HPDE6-E6E7 (cell line): ENCODE results near the gene FAM120B.

Experiments used
- DNase-seq: peaks from one replicate; pipeline ENCODE4 v3.0.0; 2011; ENCODE audit warnings: missing footprints; ENCODE audit errors: extremely low spot score

The FAM120B gene

DNA sequence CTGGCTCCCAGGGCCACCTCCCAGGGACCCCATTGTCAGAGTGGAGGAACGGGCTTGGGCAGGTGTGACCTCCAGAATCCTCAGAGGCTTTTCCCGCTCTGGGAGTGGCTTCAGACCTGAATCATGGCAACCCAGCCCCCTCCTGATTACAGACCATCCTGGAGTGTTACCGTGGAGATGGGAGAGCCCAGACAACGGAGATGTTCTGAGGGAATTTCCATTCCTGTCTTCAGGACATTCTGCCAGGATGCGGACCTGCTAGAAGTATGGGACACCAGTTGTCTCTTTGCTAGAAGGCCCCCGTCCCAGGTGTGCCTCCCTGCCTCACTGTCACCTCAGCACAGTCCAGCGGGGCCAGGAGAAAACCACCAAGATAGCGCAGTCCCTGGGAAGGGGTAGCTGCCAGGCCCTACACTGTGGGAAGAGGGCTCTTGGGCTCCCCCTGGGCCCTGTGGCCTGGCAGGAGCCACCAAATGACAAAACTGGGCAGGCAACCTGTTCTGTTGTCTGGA lies 136.6 kb downstream of the FAM120B start:
- DNase-seq = no peak

GRCh38 chr6:170444056-170444591 lies 137.6 kb downstream of the FAM120B start:
- no peak for DNase-seq

GRCh38 chr6:170444811-170445211 lies 138.3 kb downstream of the FAM120B start:
- DNase-seq = no peak

GRCh38 chr6:170445487-170445886 lies 138.9 kb downstream of the FAM120B start:
- no peak for DNase-seq

GRCh38 chr6:170445971-170446370 lies 139.4 kb downstream of the FAM120B start:
- no peak for DNase-seq

DNA sequence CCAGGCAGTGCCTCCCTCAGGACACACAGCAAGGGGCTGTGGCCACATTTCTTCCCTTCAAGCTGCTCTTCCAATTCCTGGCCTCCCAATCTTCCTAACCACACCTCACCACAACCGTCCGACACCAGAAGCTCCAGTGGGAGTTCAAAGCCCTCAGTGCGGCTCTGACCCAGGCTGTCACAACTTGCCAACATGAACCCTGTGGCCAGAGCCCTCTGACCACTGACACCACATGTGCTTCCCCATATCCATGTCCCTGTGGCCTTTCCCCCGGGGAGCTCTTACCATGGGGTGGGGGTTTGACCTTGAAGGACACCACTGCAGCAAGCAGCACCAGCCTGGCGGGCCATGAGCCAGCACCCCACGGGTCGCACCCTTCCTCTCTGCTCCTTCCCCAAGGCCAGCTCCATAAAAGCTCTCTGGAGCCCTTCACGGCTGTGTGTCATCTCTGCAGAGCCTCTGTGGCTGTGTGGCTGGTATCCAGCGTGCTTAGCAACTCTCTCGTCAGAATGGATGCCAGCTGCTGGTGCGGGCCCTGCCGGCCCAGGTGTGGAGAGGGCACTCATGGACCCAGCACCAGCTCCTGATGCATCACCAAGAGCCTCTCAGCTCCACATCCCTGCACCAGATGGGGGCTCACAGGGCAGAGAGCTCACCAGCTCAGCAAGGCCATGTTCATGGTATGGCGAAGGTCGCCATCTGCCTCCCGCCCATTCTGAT lies 140.4 kb downstream of the FAM120B start:
- no peak for DNase-seq

GRCh38 chr6:170447561-170447930 lies 141.0 kb downstream of the FAM120B start:
- no peak for DNase-seq

- DNase-seq = no peak
Measured at GRCh38 chr6:170448317-170448716, 141.8 kb downstream of the FAM120B start.

GRCh38 chr6:170448751-170449630 lies 142.4 kb downstream of the FAM120B start:
- DNase-seq = no peak

- DNase-seq = no peak
Measured at GRCh38 chr6:170449835-170450753, 143.5 kb downstream of the FAM120B start.

- DNase-seq = no peak
Measured at GRCh38 chr6:170450916-170451761, 144.6 kb downstream of the FAM120B start.

DNA sequence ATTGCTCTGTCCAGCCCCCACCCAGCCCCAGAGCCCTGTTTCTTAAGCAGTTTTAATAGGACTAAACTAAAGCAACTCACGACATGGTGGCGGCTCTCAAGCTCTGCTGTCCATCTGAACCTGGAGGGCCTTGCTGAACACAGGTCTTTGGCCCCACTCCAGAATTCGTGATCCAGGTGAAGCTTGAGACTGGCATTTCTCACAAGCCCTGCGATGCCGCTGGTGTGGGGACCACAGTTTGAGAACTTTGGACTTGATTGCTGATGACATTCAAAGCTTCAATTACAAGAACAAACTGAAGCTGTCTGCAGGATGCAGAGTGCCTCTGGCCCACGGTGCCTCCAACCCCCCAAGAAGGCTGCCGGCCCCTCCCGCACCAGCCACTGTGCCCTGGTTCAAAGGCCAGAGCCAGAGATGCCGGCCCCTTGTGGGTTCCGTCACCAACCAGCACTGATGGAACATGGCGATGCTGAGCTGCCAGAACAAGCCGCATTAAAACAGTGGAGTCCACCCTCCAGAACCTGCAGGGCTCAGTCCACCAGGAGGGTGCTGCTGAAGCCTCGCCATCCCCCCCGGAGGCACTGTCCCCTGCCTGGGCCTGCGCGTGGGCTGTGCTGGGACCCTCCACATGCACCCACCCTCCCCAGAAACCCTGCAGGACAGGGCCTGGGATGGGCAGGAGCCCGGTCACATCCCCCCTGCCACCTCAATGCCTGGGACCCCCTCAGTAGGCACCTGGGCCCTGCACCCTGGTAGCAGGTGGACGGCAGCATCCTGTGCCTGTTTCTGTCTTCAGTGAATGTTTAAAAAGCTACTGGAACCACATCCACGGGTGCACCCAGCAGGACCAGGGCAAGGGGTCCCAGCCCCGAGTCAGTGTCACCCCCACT lies 145.4 kb downstream of the FAM120B start:
- no peak for DNase-seq

DNA sequence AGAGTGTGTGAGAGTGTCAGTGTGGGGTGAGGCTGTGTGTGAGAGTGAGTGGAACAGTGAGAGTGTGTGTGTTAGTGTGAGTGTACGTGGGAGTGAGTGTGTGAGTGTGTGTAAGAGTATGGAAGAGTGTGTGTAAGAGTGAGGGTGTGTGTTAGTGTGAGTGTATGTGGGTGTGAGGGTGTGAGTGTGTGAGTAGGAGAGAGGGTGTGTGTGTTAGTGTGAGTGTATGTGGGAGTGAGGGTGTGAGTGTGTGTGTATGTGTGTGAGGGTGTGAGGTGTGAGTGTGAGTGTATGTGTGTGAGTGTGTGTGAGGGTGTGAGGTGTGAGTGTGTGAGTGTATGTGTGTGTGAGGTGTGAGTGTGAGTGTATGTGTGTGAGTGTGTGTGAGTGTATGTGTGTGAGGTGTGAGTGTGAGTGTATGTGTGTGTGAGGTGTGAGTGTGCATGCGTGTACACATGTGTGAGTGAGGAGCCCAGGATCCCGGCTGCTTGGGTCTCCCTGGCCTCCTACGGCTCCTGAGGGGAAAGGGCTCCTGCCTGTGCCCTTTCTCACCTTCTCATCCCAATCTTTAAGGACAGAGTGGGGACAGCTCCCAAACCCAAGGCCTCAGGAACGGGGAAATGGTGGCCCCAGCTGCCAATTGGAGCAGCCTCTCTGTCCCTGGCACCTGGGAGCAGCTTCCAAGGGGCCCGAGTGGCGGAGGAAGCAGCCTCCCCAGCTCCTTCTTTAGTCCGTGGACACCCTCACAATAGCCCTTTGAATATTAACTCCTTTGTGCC lies 146.4 kb downstream of the FAM120B start:
- DNase-seq = no peak

GRCh38 chr6:170453586-170454511 lies 147.3 kb downstream of the FAM120B start:
- DNase-seq = no peak

- DNase-seq = no peak
Measured at GRCh38 chr6:170454512-170455285, 148.1 kb downstream of the FAM120B start.

DNA sequence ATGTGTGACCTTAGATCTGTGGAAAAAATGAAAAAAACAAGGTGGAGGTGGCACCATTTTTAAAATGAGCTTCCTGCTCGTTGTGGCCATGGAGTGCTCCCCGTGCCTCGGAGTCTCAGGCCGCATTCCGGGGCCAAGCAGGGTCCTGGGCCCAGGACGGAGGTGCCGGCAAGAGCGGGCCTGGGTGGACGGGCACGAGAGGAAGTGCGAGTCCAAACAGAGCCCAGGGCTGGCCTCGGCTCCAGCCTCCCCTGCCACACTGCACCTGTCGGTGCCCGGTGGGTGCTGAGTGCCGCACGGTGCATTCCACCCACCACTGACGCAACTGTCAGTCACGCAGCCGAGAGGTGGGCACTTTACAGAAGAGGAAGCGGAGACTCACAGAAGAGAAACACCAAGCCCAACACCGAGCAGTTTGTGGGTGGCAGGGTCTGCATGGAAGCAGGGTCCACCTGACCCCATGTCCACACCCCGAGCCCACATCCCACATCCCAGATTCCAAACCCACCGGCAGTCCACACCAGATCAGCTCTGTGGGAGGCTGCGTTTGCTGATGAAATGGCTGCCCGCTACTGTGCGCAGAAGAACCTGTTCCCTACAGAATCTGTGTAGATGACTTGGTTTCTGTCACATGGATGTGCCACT lies 148.9 kb downstream of the FAM120B start:
- no peak for DNase-seq
